ENCODE data around the gene VSIG10L.

DNA sequence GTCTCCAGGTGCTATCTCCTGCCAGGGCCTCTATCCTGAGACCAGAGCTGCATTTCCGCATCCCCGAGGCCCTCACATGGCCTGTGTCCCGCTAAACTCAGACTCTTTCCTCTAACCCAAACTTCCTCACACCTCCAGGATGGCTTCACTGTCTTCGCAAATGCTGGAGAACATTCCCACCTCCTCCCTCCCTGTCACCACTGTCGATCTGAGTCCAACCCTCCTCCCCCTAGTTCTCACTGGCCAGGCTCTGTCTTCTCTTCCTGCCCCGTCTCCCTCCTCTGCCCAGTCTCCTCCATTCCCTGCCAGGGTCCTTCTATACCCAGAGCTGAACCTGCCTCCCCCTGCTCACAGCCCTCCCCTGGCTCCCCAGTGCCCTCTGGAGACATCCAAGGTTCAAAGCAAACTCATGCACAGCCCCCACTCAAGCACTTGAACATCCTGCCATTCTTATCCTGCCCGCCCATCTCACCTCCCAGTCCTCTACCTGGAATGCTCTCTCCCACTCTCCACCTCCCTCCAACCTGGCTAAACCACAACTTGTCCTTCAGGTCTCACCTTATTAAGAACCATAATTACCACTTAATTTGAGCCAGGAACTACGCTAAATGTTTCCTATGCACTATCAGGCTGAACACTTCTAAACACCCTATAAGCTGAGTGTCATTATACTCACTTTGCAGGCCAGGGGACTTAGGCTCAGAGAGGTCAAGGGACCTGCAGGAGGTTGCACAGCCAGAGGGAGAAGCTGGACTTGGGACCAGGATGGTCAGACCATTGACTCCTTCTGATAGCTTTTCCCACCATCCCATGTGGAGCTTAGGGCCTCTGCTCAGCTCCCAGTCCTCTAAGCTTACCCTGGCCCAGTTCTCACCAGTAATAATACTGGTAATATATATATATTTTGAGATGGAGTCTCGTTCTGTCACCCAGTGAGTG lies 961 bp upstream of the VSIG10L start:
- TF ChIP-seq, protein P1, sequence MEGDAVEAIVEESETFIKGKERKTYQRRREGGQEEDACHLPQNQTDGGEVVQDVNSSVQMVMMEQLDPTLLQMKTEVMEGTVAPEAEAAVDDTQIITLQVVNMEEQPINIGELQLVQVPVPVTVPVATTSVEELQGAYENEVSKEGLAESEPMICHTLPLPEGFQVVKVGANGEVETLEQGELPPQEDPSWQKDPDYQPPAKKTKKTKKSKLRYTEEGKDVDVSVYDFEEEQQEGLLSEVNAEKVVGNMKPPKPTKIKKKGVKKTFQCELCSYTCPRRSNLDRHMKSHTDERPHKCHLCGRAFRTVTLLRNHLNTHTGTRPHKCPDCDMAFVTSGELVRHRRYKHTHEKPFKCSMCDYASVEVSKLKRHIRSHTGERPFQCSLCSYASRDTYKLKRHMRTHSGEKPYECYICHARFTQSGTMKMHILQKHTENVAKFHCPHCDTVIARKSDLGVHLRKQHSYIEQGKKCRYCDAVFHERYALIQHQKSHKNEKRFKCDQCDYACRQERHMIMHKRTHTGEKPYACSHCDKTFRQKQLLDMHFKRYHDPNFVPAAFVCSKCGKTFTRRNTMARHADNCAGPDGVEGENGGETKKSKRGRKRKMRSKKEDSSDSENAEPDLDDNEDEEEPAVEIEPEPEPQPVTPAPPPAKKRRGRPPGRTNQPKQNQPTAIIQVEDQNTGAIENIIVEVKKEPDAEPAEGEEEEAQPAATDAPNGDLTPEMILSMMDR (IDR thresholded peaks at IDR 0.05 in 4 of 5, conservative IDR thresholded peaks at IDR 0.05 in 1 of 5): no peak
- TF ChIP-seq POLR2A (IDR thresholded peaks at IDR 0.05): no peak
